GM18517 (cell line): ENCODE data around the gene DGLUCY.
"Not testable (repeated sequence)": the region's sequence is repeated elsewhere in the genome, so short reads cannot be mapped to it uniquely, and the experiment has no call there.

ENCODE experiments used
- ATAC-seq: cut with Tn5 transposase; IDR thresholded peaks from one replicate; pipeline ENCODE4 v1.9.1; 2021; ENCODE audit warnings: mild to moderate bottlenecking, moderate library complexity; ENCODE audit not compliant: unreplicated experiment

The DGLUCY gene

GRCh38 chr14:91167380-91167770, 53.5 kb downstream of the DGLUCY start:
- ATAC-seq = no peak

- no peak for ATAC-seq
These were observed 56.1 kb downstream of the DGLUCY start for GRCh38 chr14:91169951-91170350.

- no peak for ATAC-seq
These were observed 56.7 kb downstream of the DGLUCY start for GRCh38 chr14:91170504-91171121.

- ATAC-seq = no peak
These were observed 57.4 kb downstream of the DGLUCY start for GRCh38 chr14:91171291-91171690.

- ATAC-seq = no peak
These were observed 59.4 kb downstream of the DGLUCY start for GRCh38 chr14:91173221-91173670.

GRCh38 chr14:91173904-91174303, 60.0 kb downstream of the DGLUCY start:
- no peak for ATAC-seq

GRCh38 chr14:91175291-91176201, 61.7 kb downstream of the DGLUCY start:
- no peak for ATAC-seq

GRCh38 chr14:91177073-91178034, 63.5 kb downstream of the DGLUCY start:
- no peak for ATAC-seq

- ATAC-seq = no peak
These were observed 66.7 kb downstream of the DGLUCY start for GRCh38 chr14:91180611-91181010.

- not testable (repeated sequence) for ATAC-seq
These were observed 68.9 kb downstream of the DGLUCY start for GRCh38 chr14:91182753-91183152.

GRCh38 chr14:91184559-91184958, 70.7 kb downstream of the DGLUCY start:
- no peak for ATAC-seq

GRCh38 chr14:91185721-91186120, 71.8 kb downstream of the DGLUCY start:
- no peak for ATAC-seq

- no peak for ATAC-seq
These were observed 72.7 kb downstream of the DGLUCY start for GRCh38 chr14:91186515-91187066.

GRCh38 chr14:91187271-91187670, 73.4 kb downstream of the DGLUCY start:
- no peak for ATAC-seq

GRCh38 chr14:91190853-91191252, 77.0 kb downstream of the DGLUCY start:
- ATAC-seq = no peak

GRCh38 chr14:91193069-91193468, 79.2 kb downstream of the DGLUCY start:
- ATAC-seq = no peak

GRCh38 chr14:91195881-91196280, 82.0 kb downstream of the DGLUCY start:
- no peak for ATAC-seq

GRCh38 chr14:91197631-91198030, 83.8 kb downstream of the DGLUCY start:
- no peak for ATAC-seq

- not testable (repeated sequence) for ATAC-seq
These were observed 86.9 kb downstream of the DGLUCY start for GRCh38 chr14:91200802-91201201.

- ATAC-seq = no peak
These were observed 88.5 kb downstream of the DGLUCY start for GRCh38 chr14:91202234-91202974.
